ENCODE measurements around the gene CAMK4.

- TF ChIP-seq GATA2 (IDR thresholded peaks at IDR 0.05; ENCODE audit: low read depth, low read length) (no peak), GATA3 (IDR thresholded peaks at IDR 0.05; ENCODE audit: low read depth, low read length) (no peak)
Measured at GRCh38 chr5:111511174-111511830, 287.1 kb downstream of the CAMK4 start.
